MM.1S (cell line): ENCODE measurements around the gene CXCR2.
"Not testable (repeated sequence)": the region's sequence is repeated elsewhere in the genome, so short reads cannot be mapped to it uniquely, and the experiment has no call there.

Source experiments
- DNase-seq: peaks from one replicate; pipeline ENCODE4 v3.0.0-alpha.2; 2015
- H2AFZ ChIP-seq: fragments of 300-600 bp; sonication (generic); 2 replicates; pipeline ENCODE4 v1.6.0; 2016; ENCODE audit warnings: antibody characterized with exemption, low read length
- H3F3A ChIP-seq: fragments of 300-600 bp; sonication (generic); 2 replicates; pipeline ENCODE4 v1.6.1; 2016; ENCODE audit warnings: mild to moderate bottlenecking, antibody characterized with exemption, low read length, moderate library complexity, mixed read lengths; ENCODE audit not compliant: insufficient read depth
- H3K27ac ChIP-seq: fragments of 300-600 bp; sonication (generic); 2 replicates; pipeline ENCODE4 v1.5.1; 2016; ENCODE audit warnings: mild to moderate bottlenecking, low read length
- H3K27me3 ChIP-seq: fragments of 300-600 bp; sonication (generic); replicated peaks from 2 replicates; pipeline ENCODE4 v1.6.0; 2016; ENCODE audit warnings: low read length; ENCODE audit not compliant: insufficient read depth
- H3K36me3 ChIP-seq: fragments of 300-600 bp; sonication (generic); replicated peaks from 2 replicates; pipeline ENCODE4 v1.6.1; 2016; ENCODE audit warnings: mild to moderate bottlenecking, low read length, mixed read lengths; ENCODE audit not compliant: insufficient read depth
- H3K4me1 ChIP-seq: fragments of 300-600 bp; sonication (generic); 2 replicates; pipeline ENCODE4 v1.6.1; 2016; ENCODE audit warnings: low read length, mixed read lengths
- H3K4me2 ChIP-seq: fragments of 300-600 bp; sonication (generic); 2 replicates; pipeline ENCODE4 v1.6.0; 2016; ENCODE audit warnings: low read depth, low read length
- H3K4me3 ChIP-seq: fragments of 300-600 bp; sonication (generic); 2 replicates; pipeline ENCODE4 v1.5.1; 2016; ENCODE audit warnings: low read length, mixed read lengths
- H3K79me2 ChIP-seq: fragments of 300-600 bp; sonication (generic); 2 replicates; pipeline ENCODE4 v1.6.1; 2016; ENCODE audit warnings: mixed run types, low read length, mixed read lengths
- H3K9ac ChIP-seq: fragments of 300-600 bp; sonication (generic); 2 replicates; pipeline ENCODE4 v1.6.1; 2016; ENCODE audit warnings: low read length, mixed read lengths
- H3K9me2 ChIP-seq: fragments of 300-600 bp; sonication (generic); replicated peaks from 2 replicates; pipeline ENCODE4 v1.6.1; 2016; ENCODE audit warnings: mild to moderate bottlenecking, low read length, mixed read lengths; ENCODE audit not compliant: insufficient read depth
- H3K9me3 ChIP-seq: fragments of 300-600 bp; sonication (generic); replicated peaks from 2 replicates; pipeline ENCODE4 v1.6.1; 2016; ENCODE audit warnings: mild to moderate bottlenecking, low read length, mixed read lengths; ENCODE audit not compliant: insufficient read depth
- H4K20me1 ChIP-seq: fragments of 300-600 bp; sonication (generic); 2 replicates; pipeline ENCODE4 v1.6.1; 2016; ENCODE audit warnings: mild to moderate bottlenecking, low read length, moderate library complexity, mixed read lengths; ENCODE audit not compliant: insufficient read depth
- EZH2 ChIP-seq: fragments of 300-600 bp; sonication (generic); optimal IDR thresholded peaks from 2 replicates; pipeline ENCODE3; 2017; ENCODE audit warnings: low read depth, mild to moderate bottlenecking, antibody characterized with exemption, low read length, mixed read lengths
- EZH2phosphoT487 ChIP-seq: fragments of 300-600 bp; sonication (generic); IDR thresholded peaks from 2 replicates; pipeline ENCODE4 v1.6.1; 2018; ENCODE audit warnings: antibody characterized with exemption, low read length
- TF ChIP-seq, protein P1 (sequence below): fragments of 300-600 bp; sonication (generic); IDR thresholded peaks from 2 replicates; pipeline ENCODE4 v1.5.1; 2016; ENCODE audit warnings: antibody characterized with exemption, low read length, mixed read lengths

The CXCR2 gene

DNA sequence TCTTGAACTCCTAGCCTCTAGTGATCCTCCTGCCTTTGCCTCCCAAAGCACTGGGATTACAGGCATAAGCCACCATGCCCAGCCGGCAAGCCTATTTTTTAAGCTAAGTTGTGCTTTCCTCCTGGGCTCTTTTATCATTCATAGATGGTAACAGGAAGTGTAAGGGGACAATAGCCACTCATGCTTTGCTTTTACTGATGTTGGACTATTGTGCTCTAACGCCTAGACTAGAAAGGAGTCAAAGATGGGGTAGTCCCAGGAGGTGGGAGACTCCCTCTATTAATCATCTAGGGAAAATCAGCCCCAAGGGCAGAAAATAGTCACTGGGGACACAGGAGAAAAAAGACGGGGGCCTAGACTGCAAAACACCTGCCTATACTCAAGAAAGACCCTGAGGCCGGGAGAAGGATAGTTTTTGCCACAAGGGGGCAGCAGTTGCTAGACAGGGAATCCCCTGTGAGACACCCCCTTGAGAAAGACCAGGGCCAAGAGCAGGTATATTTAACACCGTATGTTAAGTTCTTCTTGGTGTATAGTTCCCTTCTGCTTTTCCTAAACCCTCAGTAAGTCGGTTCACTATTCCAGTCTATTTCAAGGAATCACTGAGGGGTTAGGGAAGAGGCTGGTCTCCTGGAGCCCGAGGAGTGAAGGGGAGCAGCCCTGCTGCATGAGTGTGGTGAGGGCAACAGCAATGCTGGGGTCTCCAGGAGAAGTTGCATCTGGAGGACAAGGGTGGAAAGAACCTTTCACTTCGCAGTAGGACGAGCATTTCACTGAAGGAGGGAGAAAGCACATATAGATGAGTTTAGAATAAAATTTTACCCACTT, 43.0 kb downstream of the CXCR2 start:
- Histone ChIP-seq H3K79me2 (no peaks in the 10 kb centered on the region), H3K27me3 (no peaks in the 10 kb centered on the region), H3K9me2 (no peaks in the 10 kb centered on the region), H3K27ac (no peak overlapping the region), H4K20me1 (no peaks in the 10 kb centered on the region), H3K4me1 (peaks cover 9% of the 10 kb centered on the region), H3K4me2 (no peak overlapping the region), H3K9ac (no peak overlapping the region), H3K4me3 (no peak overlapping the region), H2AFZ (no peak overlapping the region), H3K9me3 (no peaks in the 10 kb centered on the region), H3K36me3 (no peaks in the 10 kb centered on the region), H3F3A (no peaks in the 10 kb centered on the region)
- DNase-seq: peak; percentile 62
- TF ChIP-seq, protein P1, sequence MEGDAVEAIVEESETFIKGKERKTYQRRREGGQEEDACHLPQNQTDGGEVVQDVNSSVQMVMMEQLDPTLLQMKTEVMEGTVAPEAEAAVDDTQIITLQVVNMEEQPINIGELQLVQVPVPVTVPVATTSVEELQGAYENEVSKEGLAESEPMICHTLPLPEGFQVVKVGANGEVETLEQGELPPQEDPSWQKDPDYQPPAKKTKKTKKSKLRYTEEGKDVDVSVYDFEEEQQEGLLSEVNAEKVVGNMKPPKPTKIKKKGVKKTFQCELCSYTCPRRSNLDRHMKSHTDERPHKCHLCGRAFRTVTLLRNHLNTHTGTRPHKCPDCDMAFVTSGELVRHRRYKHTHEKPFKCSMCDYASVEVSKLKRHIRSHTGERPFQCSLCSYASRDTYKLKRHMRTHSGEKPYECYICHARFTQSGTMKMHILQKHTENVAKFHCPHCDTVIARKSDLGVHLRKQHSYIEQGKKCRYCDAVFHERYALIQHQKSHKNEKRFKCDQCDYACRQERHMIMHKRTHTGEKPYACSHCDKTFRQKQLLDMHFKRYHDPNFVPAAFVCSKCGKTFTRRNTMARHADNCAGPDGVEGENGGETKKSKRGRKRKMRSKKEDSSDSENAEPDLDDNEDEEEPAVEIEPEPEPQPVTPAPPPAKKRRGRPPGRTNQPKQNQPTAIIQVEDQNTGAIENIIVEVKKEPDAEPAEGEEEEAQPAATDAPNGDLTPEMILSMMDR: peak; percentile 81
- TF ChIP-seq EZH2: no peak
- no peak for TF ChIP-seq EZH2phosphoT487

DNA sequence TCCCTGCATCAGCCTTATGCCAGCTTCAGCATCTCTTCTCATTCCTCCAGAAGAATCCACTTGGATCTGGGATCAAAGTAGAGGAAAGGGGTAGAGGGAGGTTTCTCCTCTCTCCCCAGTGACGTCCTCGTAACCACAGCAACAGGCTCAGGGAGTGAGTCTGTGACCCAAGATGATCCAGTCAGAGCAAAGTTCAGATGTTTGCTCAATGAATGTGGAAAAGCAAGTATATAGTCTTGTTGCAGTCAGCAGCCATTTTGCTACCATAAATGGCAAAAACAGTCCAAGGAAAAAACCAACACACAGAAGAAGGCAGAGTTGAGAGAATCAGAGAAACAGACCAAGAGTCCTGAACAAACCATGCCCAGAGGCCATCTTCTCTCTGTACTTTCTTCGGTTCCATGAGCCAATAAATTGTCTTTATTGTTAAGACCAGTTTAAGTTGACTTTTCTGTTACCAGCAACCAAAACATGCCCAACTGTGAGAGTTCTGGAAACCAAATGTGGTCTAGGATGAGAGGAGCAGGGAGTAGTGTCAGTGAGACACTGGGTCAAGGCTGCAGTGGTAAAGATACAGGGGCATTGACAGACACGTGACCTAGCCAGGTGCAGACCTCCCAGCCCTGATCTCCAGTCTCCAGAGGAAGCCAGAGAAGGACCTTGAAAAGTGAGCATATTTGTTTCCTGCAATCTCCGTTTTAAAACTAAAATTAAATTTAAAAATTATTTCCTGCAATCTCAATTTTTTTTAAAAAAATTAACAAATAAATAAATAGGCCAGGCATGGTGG, 44.1 kb downstream of the CXCR2 start:
- H3K27ac ChIP-seq: no peak overlapping the region
- H3K27me3 ChIP-seq: no peaks in the 10 kb centered on the region
- no peaks in the 10 kb centered on the region for H3K9me3 ChIP-seq
- TF ChIP-seq, protein P1: no peak
- TF ChIP-seq EZH2phosphoT487 (no peak), EZH2 (no peak)
- no peaks in the 10 kb centered on the region for H3K79me2 ChIP-seq
- H3K36me3 ChIP-seq: no peaks in the 10 kb centered on the region
- H3K9me2 ChIP-seq: no peaks in the 10 kb centered on the region
- no peak overlapping the region for H3K9ac ChIP-seq
- no peak overlapping the region for H3K4me2 ChIP-seq
- no peak overlapping the region for H3K4me3 ChIP-seq
- H3K4me1 ChIP-seq: peaks cover 9% of the 10 kb centered on the region
- no peaks in the 10 kb centered on the region for H4K20me1 ChIP-seq
- no peaks in the 10 kb centered on the region for H3F3A ChIP-seq
- H2AFZ ChIP-seq: no peak overlapping the region
- DNase-seq: no peak

DNA sequence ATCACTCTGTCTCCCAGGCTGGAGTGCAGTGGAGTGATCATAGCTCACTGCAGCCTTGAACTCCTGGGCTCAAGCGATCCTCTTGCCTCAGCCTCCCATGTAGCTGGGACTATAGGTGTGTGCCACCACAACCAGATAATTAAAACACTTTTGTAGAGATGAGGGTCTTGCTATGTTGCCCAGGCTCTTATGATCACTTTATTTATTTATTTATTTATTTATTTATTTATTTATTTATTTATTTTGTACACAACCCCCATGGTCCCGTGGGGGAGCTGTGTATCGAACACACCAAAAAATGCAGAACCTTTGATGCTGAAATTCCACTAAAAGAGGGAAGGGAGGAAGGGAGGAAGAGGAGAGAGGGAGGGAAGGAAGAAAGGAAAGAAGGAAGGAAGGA, 45.9 kb downstream of the CXCR2 start:
- H3K36me3 ChIP-seq, H3K27ac ChIP-seq, H3K27me3 ChIP-seq, H3K4me2 ChIP-seq, H3K9me2 ChIP-seq, DNase-seq, H4K20me1 ChIP-seq, H3K79me2 ChIP-seq, H3F3A ChIP-seq, H3K9ac ChIP-seq, H3K9me3 ChIP-seq, H2AFZ ChIP-seq, H3K4me1 ChIP-seq, H3K4me3 ChIP-seq: not testable (repeated sequence)
